GM19035 (cell line): ENCODE measurements around the gene DNMT3B.
"Not testable (repeated sequence)": the region's sequence is repeated elsewhere in the genome, so short reads cannot be mapped to it uniquely, and the experiment has no call there.

Experiments used
- ATAC-seq: cut with Tn5 transposase; IDR thresholded peaks from one replicate; pipeline ENCODE4 v1.9.1; 2021; ENCODE audit not compliant: unreplicated experiment

Gene DNMT3B

GRCh38 chr20:32789896-32790750 is 27.9 kb downstream of the DNMT3B start:
- no peak for ATAC-seq

DNA sequence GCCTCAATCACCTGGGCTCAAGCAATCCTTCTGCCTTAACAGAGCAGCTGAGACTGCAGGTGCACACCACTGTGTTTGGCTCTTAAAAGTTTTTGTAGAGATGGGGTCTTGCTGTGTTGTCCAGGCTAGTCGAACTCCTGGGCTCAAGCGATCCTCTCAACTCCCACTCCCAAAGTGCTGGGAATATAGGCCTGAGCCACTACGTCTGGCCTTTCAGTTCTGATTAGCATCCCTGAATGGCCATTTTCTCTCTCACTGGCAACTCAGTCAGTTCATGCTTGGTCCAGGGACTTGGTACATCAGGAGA is 28.5 kb downstream of the DNMT3B start:
- no peak for ATAC-seq

- ATAC-seq: no peak
Observed at GRCh38 chr20:32792316-32792715, 30.1 kb downstream of the DNMT3B start.

DNA sequence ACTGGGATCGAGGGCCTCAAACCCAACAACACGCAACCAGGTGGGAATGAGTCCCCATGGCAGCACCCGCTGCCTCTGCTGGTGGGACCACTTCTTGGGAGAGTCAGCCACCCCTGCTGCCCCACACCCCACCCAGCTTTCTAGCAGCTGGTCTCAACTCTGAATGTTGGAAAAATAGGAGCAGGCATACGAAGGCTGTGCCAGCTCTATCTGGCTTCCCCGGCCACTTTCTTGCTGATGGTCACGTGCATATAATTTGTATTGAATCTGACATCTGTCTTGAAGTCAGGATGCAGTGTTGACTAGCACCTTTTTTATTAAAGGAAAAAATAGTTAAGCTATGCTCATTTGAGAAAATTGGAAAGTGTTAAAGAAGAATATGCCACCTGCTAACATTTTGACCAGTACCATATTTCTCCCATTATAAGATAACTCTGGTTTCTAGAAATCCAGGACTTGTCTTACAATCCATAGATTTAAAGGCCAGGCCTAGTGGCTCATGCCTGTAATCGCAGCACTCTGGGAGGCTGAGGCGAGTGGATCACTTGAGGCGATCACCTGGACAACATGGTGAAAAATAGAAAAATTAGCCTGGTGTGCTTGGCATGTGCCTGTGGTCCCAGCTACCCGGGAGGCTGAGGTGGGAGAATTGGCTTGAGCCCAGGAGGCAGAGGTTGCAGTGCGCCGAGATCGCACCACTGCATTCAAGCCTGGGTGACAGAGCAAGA is 30.7 kb downstream of the DNMT3B start:
- ATAC-seq: no peak

DNA sequence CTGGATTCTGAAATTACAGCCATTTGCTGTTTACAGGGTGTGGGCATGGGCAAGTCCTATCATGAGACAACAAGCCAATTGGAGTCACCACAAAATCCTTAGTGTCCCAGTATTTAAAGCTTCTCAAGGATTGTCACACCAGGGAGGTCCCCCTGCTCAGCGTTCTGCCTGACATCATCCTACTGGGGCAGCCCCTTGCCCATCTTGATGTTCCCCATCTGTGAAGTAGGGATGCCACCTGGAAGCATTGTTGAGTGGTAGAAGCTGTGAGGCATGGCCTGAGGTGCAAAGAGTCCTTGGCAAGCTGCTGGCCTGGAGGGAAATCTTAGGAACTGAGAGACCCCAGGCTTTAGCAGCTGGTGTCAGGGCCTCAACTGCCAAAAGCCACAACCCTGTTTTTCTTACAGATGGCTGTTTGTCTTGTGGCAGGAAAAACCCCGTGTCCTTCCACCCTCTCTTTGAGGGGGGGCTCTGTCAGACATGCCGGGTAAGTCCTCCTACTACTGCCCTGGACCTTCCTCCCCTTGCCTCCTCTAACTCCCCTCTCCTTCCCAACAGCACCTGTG is 34.3 kb downstream of the DNMT3B start:
- no peak for ATAC-seq

DNA sequence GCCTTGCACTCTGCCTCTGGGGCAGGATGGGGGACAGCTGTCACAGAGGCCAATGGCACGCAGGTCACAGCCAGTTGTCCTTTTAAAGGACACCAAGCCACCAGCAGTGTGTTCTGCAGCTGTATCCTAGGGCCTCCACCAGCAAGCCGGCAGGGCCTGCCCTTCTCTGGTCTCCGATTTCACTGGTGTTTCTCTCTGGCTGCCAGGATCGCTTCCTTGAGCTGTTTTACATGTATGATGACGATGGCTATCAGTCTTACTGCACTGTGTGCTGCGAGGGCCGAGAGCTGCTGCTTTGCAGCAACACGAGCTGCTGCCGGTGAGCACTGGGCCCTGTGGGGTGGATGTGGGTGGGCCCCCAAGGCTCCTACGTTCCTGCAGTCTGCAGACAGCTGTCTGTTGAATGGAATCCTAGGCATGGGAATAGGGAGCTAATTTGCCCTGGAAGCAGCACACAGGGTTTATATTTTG is 34.8 kb downstream of the DNMT3B start:
- ATAC-seq: no peak

DNA sequence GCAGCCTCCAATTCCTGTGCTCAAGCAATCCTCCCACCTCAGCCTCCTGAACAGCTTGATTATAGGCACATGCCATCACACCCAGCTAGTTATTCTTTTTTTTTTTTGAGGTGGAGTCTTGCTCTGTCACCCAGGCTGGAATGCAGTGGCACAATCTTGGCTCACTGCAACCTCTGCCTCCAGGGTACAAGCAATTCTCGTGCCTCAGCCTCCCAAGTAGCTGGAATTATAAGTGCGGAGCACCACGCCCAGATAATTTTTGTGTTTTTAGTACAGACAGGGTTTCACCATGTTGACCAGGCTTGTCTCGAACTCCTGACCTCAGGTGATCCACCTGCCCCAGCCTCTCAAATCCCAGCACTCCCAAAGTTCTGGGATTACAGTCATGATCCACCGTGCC is 35.4 kb downstream of the DNMT3B start:
- ATAC-seq: not testable (repeated sequence)

GRCh38 chr20:32798046-32798981 is 36.1 kb downstream of the DNMT3B start:
- no peak for ATAC-seq

GRCh38 chr20:32803092-32803491 is 40.9 kb downstream of the DNMT3B start:
- ATAC-seq: no peak

DNA sequence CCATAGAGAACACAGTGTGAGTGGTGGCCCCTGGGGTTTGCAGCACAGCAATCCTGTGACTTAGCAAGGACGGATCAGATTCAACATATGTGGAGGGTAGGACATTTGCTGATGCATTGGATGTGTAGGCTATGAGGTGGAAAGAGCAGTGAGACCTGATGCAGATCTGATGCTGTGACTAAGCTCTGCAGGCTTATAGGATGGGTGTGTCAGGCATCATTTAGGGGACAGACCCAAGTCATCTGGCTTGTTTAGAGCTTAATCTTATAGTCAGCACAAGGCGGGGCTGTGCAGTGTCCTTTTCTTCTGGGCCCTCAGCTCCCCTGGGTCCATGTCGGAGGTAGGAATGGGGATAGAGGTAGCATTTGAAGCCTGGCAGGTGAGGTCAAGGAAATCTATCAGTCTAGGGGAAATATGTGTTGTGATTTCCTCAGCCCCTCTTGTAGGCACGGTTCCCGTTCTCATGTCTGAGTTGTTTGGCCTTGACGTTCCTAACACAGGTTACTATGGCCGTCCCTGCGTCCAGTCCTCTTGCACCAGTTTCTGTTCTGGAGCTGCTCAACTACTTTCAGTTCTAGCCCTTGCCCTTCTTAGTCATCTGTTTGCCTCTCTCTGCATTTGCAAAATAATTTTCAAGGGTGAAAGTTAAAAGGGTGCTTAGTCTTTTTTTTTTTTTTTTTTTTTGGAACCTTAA is 42.0 kb downstream of the DNMT3B start:
- ATAC-seq: no peak

DNA sequence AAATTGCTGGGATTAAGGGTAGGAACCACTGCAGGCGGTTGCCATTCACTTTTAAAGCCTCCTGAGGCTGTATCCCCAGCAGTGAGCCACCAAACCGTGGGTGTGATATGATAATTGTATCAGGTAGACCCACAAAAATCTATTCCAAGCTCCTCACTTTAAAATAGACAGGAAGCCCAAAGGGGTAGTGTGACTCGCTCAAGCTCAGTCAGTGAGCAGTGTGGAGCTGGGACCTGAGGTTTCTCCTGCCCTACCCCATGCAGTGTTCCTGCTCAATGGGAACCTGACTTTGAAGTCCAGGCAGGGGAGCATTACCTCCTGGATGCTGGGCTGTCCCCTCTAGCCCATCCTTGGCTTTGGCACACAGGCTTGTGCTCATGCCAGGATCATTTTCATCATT is 42.6 kb downstream of the DNMT3B start:
- no peak for ATAC-seq

DNA sequence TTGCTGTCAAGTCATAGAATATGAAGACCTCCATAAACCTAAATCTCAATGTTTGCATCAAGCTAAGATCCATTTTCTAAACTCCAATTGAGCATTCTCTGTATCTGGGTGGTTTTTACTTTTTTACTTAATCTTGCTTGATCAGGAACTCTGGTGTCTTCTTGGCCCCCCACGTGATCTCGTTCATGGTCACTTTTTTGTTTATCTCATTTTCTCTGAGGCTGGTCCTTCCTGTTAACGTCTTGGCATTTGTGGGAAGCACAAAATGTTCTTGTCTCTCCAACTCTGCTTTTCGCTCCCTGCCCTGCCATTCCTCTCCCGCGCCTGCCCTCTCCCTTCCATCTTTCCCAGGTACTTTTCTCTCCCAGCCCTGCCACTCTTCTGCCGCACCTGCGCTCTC is 43.5 kb downstream of the DNMT3B start:
- ATAC-seq: no peak

GRCh38 chr20:32806356-32806755 is 44.2 kb downstream of the DNMT3B start:
- no peak for ATAC-seq

DNA sequence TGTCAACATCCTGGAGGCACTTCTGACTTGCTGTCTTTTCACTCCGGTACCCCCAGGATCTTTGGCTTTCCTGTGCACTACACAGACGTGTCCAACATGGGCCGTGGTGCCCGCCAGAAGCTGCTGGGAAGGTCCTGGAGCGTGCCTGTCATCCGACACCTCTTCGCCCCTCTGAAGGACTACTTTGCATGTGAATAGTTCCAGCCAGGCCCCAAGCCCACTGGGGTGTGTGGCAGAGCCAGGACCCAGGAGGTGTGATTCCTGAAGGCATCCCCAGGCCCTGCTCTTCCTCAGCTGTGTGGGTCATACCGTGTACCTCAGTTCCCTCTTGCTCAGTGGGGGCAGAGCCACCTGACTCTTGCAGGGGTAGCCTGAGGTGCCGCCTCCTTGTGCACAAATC is 45.5 kb downstream of the DNMT3B start:
- no peak for ATAC-seq

DNA sequence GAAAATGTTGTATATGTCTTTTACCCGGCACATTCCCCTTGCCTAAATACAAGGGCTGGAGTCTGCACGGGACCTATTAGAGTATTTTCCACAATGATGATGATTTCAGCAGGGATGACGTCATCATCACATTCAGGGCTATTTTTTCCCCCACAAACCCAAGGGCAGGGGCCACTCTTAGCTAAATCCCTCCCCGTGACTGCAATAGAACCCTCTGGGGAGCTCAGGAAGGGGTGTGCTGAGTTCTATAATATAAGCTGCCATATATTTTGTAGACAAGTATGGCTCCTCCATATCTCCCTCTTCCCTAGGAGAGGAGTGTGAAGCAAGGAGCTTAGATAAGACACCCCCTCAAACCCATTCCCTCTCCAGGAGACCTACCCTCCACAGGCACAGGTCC is 46.3 kb downstream of the DNMT3B start:
- ATAC-seq: no peak

GRCh38 chr20:32809907-32810306 is 47.7 kb downstream of the DNMT3B start:
- ATAC-seq: no peak

GRCh38 chr20:32810941-32811340 is 48.8 kb downstream of the DNMT3B start:
- no peak for ATAC-seq

- no peak for ATAC-seq
Observed at GRCh38 chr20:32811886-32812285, 49.7 kb downstream of the DNMT3B start.

DNA sequence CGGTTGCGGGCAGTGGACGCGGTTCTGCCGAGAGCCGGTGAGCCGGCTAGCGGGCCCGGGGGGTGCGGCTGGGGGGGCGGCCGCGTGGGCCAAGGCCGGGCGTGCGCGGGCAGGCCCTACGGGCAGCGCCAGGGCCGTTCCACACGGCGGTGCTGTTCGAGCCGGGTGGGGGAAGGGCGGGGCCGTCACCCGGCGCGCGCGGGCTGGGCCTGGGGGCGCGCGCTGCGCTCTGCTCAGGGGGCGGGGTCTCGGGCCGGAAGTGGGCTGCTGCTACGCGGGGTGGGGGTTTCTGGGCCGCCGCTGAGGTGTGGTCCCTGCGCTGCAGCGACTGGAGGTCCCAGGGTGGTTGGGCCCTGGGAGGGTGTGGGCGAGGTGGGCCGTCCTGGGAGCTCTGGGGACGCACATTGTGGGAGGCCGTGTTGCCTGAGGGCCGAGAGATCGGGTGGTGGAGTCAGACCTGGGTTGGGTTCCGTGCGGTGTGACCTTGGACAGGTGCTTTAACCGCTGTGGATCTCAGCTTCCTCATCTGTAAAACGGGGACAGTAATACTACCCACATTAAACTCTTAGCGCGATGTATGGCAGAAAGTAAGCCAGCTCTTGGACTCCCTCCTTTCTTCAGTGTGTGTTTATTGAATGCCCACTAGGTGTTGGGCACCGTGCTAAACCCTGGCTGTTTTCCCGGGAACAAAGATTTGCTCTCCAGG is 58.0 kb downstream of the DNMT3B start:
- peak; percentile 66 for ATAC-seq
